AML-193 (cell line): ENCODE data around the gene ONECUT3.
"Not testable (repeated sequence)": the region's sequence is repeated elsewhere in the genome, so short reads cannot be mapped to it uniquely, and the experiment has no call there.

Experiments
- DNase-seq, 2 experiments: peaks; one replicate each; lab custom pipeline; 2025; lab: John Stamatoyannopoulos, UW

The ONECUT3 gene

GRCh38 chr19:1755467-1756171, 2.3 kb downstream of the ONECUT3 start:
- DNase-seq = no peak

DNA sequence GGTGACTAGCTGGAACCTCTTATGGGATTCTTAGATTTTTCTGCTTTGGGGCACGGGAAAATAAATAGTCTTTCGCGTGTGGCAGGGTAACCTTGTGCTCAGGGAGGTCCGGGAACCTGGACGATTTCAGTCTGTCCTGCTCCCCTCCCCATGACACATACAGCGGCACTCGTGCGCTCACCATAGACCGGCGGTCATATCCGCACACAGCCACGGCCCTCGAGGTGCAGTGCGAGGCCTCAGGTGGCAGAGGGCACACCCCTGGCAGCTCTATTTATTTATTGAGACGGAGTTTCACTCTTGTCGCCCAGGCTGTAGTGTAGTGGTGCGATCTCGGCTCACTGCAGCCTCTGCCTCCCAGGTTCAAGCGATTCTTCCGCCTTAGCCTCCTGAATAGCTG, 3.0 kb downstream of the ONECUT3 start:
- DNase-seq = no peak

GRCh38 chr19:1756705-1757465, 3.6 kb downstream of the ONECUT3 start:
- DNase-seq = no peak

- DNase-seq = no peak
Observed at GRCh38 chr19:1757468-1758230, 4.3 kb downstream of the ONECUT3 start.

- no peak for DNase-seq
Observed at GRCh38 chr19:1758231-1758577, 4.9 kb downstream of the ONECUT3 start.

DNA sequence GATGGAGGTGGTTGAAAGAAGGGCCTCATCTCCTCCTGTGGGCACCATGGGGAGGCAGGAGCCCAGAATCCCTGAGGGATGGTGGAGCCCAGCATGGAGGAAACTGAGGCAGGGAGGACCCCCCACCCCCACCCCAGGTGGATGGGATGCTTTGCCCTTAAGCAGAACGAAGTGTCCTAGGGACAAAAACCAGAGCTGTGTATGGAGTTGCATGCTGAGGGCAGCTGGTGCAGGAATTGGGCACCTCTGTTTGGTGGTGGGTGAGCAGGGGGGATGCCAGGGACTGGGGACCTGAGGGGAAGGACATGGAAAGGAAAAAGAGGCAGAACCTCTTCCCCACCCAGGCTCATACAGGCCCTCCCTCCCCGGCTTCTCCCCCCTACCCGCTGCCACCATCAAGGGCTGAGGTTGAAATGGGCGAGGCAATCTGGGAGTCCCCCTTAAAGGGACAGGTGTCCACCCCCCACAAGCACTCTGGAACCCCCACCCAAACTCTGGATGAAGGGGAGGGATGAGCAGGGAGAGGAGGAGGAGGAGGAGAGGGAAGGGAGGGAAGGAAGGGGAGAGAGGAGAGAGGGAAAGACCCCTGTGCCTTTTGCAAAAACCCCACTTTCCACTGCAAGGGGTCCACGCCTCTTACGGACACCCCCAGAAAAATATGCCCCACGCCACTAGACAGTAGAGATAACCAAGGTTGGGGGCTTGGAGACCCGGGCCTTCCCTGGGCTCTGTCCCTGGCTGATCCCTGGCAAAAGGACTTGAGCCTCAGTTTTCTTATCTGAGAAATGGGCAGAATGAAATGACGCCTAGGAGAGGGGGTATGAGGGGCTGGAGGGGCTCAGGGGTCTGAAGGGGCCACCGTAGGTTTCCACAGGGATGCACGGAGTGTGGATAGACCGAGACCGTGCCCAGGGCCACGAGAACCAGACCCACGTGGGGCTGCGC, 5.9 kb downstream of the ONECUT3 start:
- DNase-seq = no peak

GRCh38 chr19:1760020-1760419, 6.7 kb downstream of the ONECUT3 start:
- no peak for DNase-seq

- not testable (repeated sequence) for DNase-seq
Observed at GRCh38 chr19:1760786-1761527, 7.7 kb downstream of the ONECUT3 start.

DNA sequence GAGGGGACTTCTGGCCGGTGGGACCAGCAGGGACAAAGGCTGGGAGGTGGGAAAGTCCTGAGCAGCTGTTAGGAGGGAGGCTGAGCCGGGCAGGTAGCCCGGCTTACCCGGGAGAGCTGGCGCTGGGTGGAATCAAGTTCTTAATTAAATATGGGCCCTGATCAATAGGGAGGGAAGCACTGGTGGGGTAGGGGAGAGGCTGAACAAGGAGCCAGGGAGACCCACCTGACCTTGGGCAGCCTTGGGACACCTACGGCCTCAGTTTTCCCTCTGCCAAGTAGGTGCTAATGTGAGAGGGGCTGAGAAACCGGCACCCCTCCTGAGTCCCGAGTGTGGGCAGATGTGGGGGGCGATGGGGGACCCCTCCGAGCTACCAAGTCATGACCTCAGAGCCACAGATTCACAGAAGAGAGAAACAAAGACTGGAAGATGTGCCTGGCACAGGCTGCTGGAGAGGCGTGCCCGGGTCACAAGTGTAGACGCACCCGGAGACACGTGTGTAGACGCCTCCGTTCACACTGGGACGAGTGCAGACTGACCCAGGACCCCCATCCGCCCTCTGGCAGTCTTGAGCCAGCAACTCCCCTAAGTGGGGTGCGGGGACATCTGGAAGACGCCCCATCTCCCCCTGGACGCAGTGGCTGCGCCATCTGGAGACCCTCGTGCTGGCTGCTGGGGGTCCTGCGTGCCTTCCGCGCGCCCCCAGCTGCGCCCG, 8.4 kb downstream of the ONECUT3 start:
- no peak for DNase-seq

DNA sequence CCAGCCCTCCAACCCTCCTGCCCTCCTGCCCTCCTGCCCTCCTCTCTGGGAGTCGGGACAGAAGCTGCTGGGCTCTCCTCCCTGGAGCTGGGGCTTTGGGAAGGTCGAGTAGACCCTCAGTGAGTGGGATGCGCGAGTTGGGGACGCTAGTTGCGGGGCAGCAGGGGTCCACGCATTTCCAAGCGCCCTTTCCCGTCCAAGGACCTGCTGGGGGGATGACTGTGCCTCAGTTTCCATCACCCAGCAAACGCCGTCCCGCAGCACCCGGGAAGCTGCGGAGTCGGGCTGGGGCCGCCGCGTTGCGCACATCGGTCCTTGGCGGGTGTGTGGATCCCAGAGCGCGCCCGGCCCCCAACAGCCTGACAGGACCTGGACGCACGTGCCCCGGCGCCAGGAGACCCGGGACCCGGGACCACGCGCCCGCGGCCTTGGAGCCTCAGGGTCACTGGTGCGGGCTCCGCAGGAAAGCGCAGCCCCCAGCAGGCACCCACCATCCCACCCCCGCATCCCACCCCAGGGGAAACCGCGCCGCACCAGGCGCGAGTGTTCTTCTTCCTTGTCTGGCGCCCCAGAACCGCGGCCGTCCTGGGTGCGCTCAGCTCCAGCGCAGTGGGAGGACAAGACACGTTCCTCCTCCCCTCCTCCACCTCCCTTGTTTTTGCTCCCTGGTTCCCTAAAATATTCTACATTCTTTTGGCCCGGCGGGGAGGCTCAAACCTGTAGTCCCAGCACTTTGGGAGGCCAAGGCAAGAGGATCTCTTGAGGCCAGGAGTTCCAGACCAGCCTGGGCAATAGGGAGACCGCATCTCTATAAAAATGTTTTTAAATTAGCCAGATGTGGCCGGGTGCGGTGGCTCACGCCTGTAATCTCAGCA, 9.2 kb downstream of the ONECUT3 start:
- no peak for DNase-seq

DNA sequence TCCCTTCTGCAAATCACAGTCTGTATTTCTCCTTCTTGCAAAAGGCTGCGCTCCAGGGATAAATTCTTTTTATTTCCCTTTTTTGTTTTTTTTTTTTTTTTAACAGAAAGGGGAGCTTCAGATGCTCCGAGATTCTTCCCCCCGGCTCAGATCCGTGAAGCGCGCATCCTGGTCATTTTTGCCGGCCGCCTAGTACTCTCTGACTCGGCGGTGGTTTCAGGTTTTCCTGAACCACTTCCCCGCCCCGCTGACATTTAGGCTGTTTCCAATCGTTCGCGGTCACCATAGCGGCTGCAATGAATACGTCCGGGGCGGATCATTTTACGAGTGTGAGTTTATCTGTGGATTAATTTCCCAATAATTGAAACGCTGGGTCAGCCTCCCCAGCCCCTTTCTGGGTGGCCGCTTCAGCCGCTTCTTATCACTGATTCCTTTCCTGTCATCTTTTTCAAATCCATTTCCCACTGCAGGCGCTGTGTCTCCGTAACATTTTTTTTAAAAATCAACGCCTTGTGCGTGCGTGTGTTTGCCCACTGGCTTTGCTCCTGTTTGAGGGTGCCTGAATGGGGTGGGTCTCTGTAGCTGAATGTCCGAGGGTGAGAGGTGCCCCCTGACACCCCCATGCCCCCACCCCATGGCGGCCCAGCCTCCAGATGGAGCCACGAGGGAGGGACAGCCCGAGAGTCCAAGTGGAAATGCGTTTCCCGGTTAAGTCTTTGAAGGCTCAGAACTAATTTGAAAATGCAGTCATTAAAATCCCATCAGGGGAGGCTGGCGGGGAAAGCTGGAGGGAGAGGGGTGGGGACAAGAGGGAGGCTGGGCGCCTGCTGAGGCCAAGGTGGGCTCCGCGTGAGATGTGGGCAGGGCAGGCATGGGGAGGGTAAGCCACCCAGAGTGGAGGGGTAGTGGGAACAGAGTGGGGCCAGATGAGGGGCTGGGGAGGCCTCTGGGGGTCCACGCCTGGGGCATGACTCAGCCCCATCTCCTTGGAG, 10.6 kb downstream of the ONECUT3 start:
- DNase-seq = no peak

GRCh38 chr19:1764729-1765128, 11.4 kb downstream of the ONECUT3 start:
- no peak for DNase-seq

DNA sequence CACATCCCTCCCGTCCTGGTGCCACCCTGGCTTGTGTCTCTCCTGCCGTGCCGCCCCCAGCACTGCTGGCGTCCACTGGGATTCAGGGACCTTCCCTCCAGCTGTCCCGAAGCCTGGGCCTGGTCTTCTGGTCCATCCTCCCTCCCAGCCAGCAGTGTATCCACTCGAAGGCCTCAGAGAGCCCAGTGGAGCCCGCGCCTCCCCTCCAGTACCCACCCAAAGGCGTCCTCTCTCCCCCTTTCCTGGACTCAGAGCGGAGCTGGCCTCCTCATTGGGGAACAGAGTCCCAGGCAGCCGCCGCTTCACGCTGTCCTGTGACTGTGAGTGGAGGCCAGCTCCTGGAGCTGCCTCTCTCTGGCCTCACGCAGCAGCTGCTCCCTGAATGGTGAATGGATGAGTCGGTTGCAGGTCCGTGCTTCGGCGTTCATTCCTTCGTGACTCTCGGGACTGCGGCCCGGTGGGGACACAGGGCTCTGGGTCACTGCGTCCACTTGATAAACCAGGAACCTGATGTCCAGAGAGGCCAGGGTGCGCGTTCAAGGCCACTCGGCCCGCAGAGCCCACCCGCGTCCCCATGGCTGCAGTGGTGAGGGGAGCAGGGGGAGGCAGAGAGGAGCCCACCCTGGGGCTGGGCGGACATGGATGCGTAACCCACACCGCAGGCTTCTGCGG, 12.1 kb downstream of the ONECUT3 start:
- no peak for DNase-seq

GRCh38 chr19:1765904-1766799, 12.8 kb downstream of the ONECUT3 start:
- DNase-seq = no peak

DNA sequence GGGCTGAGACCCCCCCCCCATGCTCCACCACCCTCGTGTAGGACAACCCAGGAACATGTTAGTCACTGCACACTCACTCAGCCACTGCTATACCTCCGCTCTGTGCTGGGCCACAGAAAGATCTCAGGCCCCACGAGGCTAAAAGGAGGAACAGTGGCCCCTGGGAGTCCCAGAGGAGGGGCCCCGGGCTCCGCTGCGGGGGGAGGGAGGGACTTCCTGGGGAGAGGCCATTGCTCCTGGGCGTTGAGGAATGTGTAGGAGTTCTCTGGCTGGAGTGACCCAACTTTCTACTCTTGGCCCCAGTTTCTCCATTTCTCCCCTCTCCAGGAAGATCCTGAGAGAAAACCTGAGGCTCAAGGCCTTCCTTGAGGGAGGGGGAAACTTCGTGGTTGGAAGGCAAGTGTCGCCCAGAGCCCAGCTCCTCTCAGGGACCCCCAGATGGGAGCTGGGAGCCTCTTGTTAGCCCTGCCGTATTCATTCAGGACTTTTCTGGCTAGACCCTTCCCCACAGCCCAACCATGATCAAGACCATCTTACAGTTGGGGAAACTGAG, 13.6 kb downstream of the ONECUT3 start:
- no peak for DNase-seq

GRCh38 chr19:1767464-1767933, 14.2 kb downstream of the ONECUT3 start:
- DNase-seq = no peak
